NCI-H1105 (cell line): ENCODE results near the gene RRP9.
"Not testable (repeated sequence)": the region's sequence is repeated elsewhere in the genome, so short reads cannot be mapped to it uniquely, and the experiment has no call there.

Experiments
- DNase-seq: peaks from one replicate; lab custom pipeline; 2025; lab: John Stamatoyannopoulos, UW

RRP9 gene, protein sequence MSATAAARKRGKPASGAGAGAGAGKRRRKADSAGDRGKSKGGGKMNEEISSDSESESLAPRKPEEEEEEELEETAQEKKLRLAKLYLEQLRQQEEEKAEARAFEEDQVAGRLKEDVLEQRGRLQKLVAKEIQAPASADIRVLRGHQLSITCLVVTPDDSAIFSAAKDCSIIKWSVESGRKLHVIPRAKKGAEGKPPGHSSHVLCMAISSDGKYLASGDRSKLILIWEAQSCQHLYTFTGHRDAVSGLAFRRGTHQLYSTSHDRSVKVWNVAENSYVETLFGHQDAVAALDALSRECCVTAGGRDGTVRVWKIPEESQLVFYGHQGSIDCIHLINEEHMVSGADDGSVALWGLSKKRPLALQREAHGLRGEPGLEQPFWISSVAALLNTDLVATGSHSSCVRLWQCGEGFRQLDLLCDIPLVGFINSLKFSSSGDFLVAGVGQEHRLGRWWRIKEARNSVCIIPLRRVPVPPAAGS

DNA sequence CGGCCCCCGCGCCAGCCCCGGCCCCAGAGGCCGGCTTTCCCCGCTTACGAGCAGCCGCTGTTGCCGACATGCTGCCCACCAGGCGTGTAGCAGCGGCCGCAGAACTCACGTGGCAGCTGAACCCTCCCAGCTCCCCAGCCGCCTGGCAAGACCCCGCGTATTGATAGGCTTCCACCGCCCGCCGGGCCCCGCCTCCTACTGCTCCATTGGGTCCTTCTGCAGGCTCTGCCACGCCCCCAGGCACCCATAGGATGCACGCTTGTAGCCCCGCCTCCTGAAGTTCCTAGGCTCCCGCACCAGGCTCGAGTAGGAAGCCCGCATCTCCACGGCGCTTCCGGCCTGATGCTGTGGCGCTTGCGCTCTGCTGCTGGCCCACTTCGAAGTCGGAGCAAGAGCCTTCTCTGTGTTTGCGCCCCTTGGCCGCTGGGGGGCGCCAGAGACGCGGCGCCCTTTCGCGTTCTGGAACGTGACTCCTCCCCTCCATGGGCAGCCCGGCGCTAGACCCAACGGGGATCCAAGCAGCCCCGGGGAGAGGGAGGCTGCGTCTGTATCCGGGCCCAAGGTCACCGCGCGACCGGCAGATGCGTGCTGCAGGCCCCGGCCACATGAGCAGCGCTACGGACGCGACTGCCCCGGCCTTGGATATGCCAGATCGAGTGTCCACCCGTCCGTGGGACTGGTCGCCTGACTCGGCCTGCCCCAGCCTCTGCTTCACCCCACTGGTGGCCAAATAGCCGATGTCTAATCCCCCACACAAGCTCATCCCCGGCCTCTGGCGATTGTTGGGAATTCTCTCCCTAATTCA lies at the start of gene RRP9, which contains the start of gene PARP3:
Gene RRP9 (minus strand): TSS at position 107 of the 805 bp plus-strand sequence. CDS start 37 bp downstream, at position 70.
Gene PARP3 (plus strand): TSS at position 566 of the 805 bp plus-strand sequence. CDS start 993 bp downstream, outside the sequence.
- DNase-seq, result peak; percentile 98

DNA sequence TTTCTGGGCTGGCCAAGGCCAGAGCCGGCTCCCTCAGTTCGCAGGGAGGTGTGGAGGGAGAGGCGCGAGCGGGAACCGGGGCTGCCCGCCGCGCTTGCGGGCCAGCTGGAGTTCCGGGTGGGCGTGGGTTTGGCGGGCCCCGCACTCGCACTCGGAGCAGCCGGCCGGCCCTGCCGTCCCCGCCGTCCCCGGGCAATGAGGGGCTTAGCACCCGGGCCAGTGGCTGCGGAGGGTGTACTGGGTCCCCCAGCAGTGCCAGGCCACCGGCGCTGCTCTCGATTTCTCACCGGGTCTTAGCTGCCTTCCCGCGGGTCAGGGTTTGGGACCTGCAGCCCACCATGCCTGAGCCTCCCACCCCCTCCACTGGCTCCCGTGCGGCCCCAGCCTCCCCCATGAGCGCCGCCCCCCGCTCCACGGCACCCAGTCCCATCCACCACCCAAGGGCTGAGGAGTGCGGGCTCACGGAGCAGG lies 48.8 kb upstream of the RRP9 start:
- DNase-seq, result not testable (repeated sequence)

DNA sequence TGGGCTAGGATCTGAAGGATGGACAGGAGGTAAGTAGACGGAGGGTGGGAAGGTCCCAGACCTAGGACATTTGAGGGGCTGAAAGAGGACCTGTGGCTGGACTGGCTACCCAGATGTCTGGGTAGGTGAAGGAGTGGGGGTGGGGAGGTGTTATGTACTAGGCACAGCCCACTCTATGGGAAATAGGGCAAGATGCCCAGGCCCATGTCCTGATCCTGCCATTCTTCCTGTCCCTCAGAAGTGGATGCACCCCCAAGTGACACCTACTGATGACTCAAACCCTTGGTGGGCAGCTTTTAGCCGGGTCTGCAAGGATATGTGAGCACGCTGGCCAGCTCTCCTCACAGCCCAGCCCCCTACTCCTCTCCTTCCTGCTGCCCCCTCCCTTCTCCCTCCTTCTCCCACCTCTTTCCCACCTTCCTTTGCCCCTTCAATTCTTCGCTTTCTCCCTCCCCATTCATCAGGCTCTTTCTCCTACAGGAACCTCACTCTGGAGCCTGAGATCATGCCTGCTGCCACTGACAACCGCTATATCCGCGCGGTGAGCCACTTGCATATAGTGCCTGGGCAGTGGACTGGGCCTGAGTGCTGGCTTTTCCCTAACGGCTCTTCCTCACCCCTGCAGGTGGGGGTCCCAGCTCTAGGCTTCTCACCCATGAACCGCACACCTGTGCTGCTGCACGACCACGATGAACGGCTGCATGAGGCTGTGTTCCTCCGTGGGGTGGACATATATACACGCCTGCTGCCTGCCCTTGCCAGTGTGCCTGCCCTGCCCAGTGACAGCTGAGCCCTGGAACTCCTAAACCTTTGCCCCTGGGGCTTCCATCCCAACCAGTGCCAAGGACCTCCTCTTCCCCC lies 46.8 kb upstream of the RRP9 start:
- no peak for DNase-seq

DNA sequence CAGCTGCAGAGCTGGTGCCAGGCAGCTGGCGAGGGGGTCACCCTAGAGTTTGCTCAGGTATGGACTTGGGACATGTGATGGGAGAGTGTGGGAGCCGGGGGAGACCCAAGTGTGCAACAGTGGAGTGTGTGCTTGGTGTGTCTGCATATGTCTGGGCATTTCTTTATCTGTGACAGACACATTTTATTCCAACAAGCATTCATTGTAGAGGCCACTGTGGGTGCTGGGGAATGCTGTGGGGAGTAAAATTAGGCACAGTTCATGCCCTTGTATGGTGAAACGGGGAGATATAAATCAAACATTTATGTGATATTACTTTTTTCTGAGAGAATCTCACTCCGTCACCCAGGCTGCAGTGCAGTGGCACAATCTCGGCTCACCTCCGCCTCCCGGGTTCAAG lies 45.9 kb upstream of the RRP9 start:
- no peak for DNase-seq

DNA sequence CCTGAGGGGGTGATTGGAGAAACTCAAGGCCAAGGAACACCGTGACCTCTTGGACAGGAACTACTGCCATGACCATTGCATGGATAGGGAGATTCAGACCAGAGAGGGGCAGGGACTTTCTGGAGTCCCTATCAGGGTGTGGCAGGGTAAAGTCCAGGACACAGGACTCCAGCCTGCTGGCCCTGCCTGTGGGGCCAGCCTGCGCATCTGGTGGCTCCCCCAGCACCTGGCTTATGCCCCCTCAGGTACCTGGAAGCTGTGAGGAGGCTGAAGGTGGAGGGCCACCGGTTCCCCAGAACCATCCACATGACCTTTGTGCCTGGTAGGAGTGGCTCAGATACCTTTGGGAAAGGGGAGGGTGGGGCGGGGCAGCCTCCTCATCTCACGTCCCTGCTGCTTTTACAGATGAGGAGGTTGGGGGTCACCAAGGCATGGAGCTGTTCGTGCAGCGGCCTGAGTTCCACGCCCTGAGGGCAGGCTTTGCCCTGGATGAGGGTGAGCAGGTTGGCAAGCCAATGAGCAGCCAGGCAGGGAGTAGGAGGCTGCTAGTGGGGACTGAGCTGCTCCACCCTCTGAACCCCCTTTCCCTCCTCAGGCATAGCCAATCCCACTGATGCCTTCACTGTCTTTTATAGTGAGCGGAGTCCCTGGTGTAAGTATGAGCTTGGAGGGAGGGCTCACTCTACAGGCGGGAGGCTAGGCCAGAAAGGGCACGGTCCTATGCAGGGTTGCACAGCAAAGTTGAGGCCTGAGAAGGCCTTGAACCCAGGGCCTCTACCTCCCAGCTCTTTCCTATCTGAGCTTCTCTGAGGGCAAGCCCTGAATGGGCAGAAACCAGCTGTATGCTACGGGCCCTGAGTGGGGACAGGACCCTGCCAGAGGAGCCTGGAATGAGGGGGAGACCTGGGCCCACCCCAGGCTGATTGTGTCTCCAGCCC lies 44.6 kb upstream of the RRP9 start:
- no peak for DNase-seq

DNA sequence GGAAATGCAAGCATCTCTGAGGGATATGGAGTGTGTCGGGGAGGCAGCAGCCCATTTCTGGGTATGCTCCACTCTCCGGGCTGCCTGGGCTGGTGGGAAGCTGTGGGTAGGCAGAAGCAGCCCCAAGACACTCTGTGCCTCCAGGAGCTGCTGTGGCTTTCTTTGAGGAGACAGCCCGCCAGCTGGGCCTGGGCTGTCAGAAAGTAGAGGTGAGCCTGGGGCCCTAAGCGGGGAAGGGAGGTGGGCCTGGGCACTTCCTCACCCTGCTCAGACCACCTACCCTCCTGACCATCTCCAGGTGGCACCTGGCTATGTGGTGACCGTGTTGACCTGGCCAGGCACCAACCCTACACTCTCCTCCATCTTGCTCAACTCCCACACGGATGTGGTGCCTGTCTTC lies 43.4 kb upstream of the RRP9 start:
- DNase-seq, result no peak

DNA sequence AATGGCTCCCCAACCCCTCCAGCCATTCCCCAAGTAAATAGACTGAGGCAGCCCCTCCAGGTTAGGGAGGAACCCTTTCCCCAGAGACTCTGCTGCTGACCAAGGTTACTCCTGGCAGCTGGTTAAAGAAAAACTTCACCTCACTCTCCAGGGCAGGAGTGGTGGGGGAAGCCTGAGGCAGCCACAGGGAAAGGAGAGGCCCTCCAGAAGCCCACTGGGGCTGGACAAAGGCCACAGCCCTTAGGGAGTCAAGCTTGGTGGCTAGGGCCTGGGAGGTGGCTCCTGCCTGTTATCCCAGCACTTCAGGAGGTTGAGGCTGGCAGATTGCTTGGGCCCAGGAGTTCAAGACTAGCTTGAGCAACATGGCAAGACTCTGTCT lies 42.6 kb upstream of the RRP9 start:
- no peak for DNase-seq

DNA sequence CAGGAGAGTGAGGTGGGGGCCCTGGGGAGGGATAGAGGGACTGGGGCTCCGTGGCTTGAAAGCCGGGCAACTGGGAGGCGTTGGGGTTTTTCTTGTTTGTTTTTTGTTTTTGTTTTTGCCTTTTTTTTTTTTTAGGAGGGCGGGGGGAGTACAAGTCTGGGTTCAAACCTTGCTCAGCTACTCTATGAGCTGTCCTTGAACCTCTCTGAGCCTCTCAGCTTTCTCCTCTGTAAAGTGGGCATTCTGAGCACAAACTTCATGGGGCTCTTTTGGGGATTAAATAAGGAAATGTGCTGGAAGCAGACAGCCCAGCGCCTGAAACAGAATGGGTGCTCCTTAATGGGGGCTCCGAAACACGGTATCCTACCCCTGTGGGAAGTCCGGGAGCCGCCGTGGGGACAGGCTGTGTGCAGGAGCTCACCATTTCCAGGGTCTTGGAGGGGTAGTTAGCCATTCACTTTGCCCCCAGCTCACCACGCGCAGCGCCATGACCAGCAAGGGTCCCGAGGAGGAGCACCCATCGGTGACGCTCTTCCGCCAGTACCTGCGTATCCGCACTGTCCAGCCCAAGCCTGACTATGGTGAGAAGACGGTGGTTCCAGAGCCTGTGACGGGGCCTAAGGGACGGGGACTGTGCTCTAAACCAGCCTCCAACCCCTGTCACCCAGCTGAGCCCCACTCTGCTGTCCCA lies 42.0 kb upstream of the RRP9 start:
- DNase-seq, result no peak

DNA sequence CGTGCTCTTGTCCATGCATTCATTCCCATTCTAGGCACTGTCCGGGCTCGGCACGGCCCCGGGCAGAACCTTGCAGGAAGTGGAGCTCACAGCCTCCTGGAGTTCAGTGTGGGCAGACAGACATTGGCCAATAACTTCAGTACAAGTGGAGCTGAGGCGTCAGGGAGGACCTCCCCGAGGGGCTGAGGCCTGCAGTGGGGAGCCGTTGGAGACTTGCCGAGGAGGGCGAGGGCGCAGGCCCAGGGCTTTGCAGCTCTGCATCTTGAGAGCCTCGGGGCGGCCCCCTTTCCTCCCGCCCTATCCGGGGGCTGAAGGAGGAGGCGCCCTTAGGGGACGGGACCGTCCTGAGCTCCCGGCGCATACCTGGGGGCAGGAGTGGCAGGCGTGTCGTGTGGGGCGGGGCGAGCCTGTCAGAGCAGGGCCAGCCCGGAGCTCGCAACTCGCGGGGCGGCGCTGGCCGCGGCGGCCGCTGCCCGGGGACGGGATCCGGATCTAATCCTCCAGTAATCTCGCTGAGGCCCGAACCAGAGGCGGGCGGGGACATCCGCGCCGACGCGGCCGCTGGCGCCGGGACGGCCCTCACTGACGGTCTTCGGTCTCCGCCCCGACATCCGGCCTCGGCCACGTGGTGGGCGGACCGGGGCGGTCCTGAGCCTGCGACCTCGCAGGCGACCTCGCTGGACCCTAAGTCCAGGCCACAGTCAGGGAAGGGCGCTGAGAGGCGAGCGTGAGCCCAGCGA lies 41.3 kb upstream of the RRP9 start, which contains the start of gene ACY1:
Gene ACY1 (plus strand): TSS at position 698 of the 740 bp plus-strand sequence. CDS start 530 bp downstream, outside the sequence.
- DNase-seq, result no peak

DNA sequence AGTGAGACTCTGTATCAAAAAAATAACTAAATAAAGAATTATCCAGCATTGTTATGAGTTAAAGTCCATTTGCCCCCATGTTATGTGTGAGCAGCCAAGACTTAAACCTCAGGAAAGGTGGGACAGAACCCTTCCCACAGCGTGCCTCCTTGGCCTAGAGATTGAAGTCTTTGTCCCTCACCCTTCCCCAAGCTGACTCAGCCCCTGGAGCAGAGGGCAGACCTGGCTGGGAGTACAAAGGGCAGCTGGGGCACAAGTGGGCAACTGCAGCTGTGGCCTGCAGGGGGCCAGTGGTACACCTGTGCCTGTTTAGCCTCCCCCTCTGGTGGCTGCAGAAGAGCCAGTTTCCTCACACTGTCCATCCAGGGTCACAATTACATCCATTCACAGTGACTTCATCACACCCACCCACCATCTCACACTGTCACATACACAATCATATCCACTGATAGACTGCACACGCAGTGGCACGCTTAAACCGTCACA lies 40.7 kb upstream of the RRP9 start:
- DNase-seq, result no peak

DNA sequence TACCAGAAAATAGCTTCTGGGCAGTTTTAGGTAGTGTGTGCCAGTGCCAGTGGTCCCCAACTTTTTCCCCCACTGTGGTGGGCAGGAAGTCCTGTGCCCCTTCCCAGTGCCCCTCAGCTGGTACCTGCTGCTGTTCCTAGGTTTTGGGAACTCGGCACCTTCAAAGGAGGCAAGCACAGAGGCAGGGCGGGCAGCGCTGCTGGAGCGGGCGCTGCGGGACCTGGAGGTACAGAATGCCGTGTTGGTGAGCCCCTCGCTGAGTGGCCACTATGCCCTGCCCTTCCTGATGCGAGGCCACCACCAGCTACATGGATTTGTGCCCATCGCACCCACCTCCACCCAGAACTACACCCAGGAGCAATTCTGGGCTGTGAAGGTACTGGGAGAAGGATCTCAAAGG lies 38.5 kb upstream of the RRP9 start:
- DNase-seq, result no peak

DNA sequence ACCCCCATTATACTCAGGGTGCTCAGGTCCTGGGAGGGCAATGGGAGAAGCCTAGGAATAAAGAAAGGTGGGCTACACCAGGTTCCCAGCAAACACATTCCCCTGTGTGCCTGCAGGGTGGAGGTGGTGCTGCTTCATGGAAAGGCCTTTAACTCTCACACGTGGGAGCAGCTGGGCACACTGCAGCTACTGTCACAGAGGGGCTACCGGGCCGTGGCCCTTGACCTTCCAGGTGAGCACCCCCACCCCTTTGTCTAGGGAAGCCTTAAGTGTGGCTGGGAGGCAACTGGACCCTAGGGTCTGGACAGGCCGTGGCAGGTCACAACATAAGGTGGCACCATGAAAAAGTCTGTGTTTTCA lies 36.4 kb upstream of the RRP9 start:
- no peak for DNase-seq

DNA sequence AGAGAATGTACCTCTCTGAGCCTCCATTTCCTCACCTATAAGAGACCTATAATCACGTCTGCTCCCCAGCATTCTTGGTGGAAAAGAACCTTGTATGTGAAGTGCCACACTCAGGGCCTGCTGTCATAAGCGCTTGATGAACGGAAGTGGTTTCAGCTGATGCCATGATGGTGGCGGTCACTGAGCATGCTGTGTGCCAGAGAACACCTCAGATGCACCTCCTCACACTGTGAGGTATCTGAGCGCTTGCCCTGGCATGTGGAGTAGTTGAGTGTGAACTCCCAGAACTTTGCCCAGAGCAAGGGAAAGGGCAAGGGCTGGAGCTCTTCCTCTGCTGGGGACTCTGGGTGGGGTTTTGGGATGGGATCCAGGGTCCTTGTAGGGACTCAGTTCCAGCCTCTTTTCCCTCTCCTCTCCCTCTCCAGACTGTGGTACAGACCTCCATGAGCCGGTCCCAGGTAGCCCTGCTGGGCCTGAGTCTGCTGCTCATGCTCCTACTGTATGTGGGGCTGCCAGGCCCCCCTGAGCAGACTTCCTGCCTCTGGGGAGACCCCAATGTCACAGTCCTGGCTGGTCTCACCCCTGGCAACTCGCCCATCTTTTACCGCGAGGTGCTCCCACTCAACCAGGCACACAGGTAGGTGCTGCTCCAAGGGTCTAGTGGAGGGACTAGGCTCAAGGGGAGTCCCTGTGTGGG lies 35.9 kb upstream of the RRP9 start:
- no peak for DNase-seq

DNA sequence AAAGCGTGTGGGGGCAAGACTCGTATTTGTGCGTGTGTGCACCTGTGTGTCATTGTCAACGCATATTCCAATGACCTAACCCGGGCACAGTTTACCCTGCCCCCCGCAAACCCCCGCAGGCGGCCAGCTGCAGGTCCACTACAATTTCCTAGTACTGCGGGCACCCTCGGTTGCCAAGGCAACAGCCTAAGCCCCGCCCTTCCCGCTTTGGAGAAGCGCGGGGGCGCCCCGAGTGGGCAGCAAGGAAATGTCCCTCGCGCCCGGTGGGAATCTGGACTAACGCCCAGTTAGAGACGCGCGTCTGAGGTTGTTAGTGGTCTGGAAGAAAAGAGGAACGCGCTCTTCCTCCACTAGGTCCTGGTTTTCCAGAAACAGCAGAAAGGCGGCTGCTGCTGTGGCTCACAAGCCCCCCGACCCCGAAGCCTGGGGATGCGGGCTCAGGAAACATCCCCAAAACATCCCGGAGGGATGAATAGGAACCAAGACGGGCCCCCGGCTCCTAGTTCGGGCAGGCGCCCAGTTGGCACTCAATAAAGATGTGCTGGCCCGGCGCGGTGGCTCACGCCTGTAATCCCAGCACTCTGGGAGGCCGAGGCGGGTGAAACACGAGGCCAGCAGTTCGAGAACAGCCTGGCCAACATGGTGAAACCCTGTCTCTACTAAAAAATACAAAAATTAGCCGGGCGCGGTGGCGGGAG lies 34.3 kb upstream of the RRP9 start:
- no peak for DNase-seq

DNA sequence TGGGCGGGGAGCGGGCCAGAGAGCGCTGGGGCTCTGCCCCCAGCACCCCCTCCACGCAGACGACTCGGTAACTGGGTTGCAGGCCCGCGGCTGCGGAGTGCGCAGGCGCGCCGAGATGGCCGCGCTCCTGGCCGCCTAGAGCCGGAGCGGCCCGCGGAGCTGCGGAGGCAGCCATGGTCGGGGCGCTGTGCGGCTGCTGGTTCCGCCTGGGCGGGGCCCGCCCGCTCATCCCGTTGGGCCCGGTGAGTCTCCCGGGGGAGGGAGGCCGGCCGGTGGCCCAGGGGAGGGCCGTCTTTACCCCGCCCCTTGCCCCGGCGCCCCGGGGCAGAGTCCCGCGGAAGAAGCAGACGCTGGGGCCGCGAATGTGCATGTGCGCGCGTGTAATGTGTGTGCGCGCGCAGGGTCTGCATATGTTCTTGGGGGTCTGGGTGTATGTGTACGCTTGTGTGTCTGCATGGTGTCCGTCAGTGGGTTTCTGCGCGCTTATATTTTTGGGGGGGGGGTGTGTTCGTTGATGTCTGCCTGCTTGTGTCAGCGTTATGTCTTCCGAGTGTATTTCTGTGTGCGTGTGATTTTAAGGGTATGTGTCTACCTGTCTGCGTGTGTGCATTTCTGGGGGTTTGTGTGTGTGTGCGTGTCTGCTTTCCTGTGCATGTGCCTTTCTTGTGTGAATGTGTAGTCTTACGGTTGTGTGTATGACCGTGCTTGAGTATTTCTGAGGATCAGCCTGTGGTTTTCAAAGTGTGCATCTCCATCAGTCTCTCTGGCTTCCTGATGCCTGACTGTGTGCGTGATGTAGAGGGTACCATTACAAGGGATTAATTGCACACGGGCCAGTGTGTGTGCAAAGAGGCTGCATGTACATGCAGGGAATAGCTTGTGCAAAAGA lies 33.5 kb upstream of the RRP9 start, which contains the start of gene ABHD14A:
Gene ABHD14A (plus strand): TSS at position 102 of the 889 bp plus-strand sequence. CDS start 72 bp downstream, at position 174.
- peak; percentile 37 for DNase-seq

DNA sequence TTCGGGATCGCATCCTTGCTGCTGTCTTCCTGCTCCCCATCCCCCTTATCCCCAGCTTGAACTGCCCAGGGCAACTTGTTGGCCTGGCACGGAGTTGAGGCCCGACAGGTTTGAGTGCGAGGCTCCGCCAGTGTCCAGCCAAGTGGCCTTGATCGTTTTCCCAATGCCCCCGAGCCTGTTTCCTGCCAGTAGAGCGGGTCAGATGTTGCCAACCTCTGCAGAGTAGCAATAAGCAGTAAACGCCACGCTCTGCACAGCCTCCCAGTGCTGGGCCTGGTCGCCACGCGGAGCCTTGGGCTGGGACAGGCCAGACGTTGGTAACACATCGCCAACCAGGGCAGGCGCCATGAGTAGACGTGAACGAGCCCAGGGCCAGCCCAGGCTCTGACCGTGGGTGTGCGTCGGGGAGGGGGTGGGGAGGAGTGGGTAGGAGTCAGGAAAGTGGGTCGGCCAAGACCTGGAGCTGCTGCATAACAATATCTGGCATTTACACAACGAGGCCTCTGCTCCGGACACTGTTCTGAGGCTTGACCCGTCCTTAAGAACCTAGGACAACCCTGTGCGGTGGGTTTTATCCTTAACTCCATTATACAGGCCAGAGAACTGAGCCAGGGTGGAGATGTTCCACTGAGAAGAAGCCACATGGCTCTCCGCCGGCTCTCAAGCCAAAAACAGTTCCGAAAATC lies 32.7 kb upstream of the RRP9 start:
- no peak for DNase-seq
